Left cardiac atrium (tissue), 4 donors: ENCODE data around the gene ELL. TPM values are rescaled to one million over a fixed set of nuclear protein-coding genes. Genes with fewer than 3 reads are reported as not detected.
A peak's percentile ranks its signal among the peaks of the same experiment; 100 is the strongest.
"Not testable (repeated sequence)": the region's sequence is repeated elsewhere in the genome, so short reads cannot be mapped to it uniquely, and the experiment has no call there.

Source experiments
- ATAC-seq, 2 donors: fragments of 200-7000 bp; cut with Tn5 transposase; one replicate each; pipeline ENCODE4 v1.9.1; 2020; ENCODE audit warnings: mild to moderate bottlenecking in 2 of 2, moderate library complexity in 2 of 2
- DNase-seq: peaks from one replicate; pipeline ENCODE4 v3.0.0-alpha.2; 2020
- intact Hi-C, 2 donors: fragments of 100-400 bp; cut with DNase I; formaldehyde crosslinking; loops; one replicate each; pipeline versions ENCODE4 v1.14.1 to v1.15.1; 2022 to 2023
- total RNA-seq, 2 donors: library from RNA; stranded (reverse); fragmentation: NEBNext Ultra II Directional; extraction: Animal tissue kit (Norgen Biotek cat#: 25700); gene quantifications; one replicate each; pipeline ENCODE4 v1.2.1, GENCODE V29; 2021
- donor health status: DM: no; HTN: yes; CAD: no.
- donor health status: DM: no; HTN: yes; CAD: no; lungs with severe emphysema.
- donor health status: DM: yes; HTN: yes; CAD: no.
- donor health status: Dilated cardiomyopathy.

The ELL gene
- total RNA-seq, 2 donors from 2014 or later: 10.8 to 18.7 TPM

GRCh38 chr19:18536475-18536874 lies 14.6 kb upstream of the ELL start:
- ATAC-seq (no peak), DNase-seq (no peak)
- intact Hi-C loops: no loop called here

GRCh38 chr19:18533058-18533457 lies 11.2 kb upstream of the ELL start:
- ATAC-seq: no peak
- no peak for DNase-seq
- intact Hi-C loops: no loop called here

- intact Hi-C loops: no loop called here
- no peak for DNase-seq
- peak in 1 of 2 donors; percentile 21 for ATAC-seq
These were observed 10.5 kb upstream of the ELL start for GRCh38 chr19:18532168-18532890.

- intact Hi-C loops: no loop called here
- no peak for DNase-seq
- ATAC-seq: no peak
These were observed 9.6 kb upstream of the ELL start for GRCh38 chr19:18531485-18531884.

- no peak for ATAC-seq
- DNase-seq: no peak
- intact Hi-C loops: no loop called here
These were observed 7.9 kb upstream of the ELL start for GRCh38 chr19:18529782-18530181.

- no peak for ATAC-seq
- intact Hi-C loops: no loop called here
- DNase-seq: no peak
These were observed 4.4 kb upstream of the ELL start for GRCh38 chr19:18526316-18526715.

GRCh38 chr19:18523841-18524240 lies 2.0 kb upstream of the ELL start:
- ATAC-seq: no peak

GRCh38 chr19:18522862-18523440 lies 1.1 kb upstream of the ELL start:
- DNase-seq, intact Hi-C loops, ATAC-seq: not testable (repeated sequence)

More at GRCh38 chr19:18523841-18524240, 2.0 kb upstream of the ELL start:
- intact Hi-C loops: no loop called here
- DNase-seq: no peak

GRCh38 chr19:18522124-18522861 lies 423 bp upstream of the ELL start:
- intact Hi-C loops: no loop called here
- peak; percentile 100 for DNase-seq
- ATAC-seq: peak; percentile 92 to 93

GRCh38 chr19:18520848-18521691 lies 800 bp downstream of the ELL start:
- ATAC-seq: peak in 1 of 2 donors; percentile 0
- DNase-seq: peak; percentile 47
- intact Hi-C loops: loop anchor here in 1 of 2 donors (2.0 kb wide), 1 partner anchor 32 kb away; no protein-coding TSS in a partner anchor

GRCh38 chr19:18519962-18520847 lies 1.7 kb downstream of the ELL start:
- ATAC-seq (peak in 1 of 2 donors; percentile 4), DNase-seq (peak; percentile 67)
- intact Hi-C loops: loop anchor here (2.0 to 10.0 kb wide), 2 partner anchors 31 to 55 kb away; no protein-coding TSS in a partner anchor

- DNase-seq (no peak), ATAC-seq (no peak)
- intact Hi-C loops: loop anchor here in 1 of 2 donors (10.0 kb wide), 1 partner anchor 54 kb away; no protein-coding TSS in a partner anchor
These were observed 3.2 kb downstream of the ELL start for GRCh38 chr19:18518639-18519038.

- intact Hi-C loops: loop anchor here in 1 of 2 donors (10.0 kb wide), 1 partner anchor 53 kb away; no protein-coding TSS in a partner anchor
- no peak for DNase-seq
- no peak for ATAC-seq
These were observed 4.3 kb downstream of the ELL start for GRCh38 chr19:18517606-18518005.

- DNase-seq (no peak), ATAC-seq (no peak)
- intact Hi-C loops: loop anchor here in 1 of 2 donors (10.0 kb wide), 1 partner anchor 51 kb away; no protein-coding TSS in a partner anchor
These were observed 5.9 kb downstream of the ELL start for GRCh38 chr19:18515959-18516358.

- intact Hi-C loops: loop anchor here in 1 of 2 donors (10.0 kb wide), 1 partner anchor 50 kb away; no protein-coding TSS in a partner anchor
- DNase-seq: peak; percentile 81
- ATAC-seq: peak; percentile 44 to 68
These were observed 6.8 kb downstream of the ELL start for GRCh38 chr19:18514800-18515682.

GRCh38 chr19:18513868-18514267 lies 8.0 kb downstream of the ELL start:
- ATAC-seq (peak; percentile 66 to 68), DNase-seq (peak; percentile 68)
- intact Hi-C loops: loop anchor here in 1 of 2 donors (10.0 kb wide), 1 partner anchor 49 kb away; no protein-coding TSS in a partner anchor

GRCh38 chr19:18510216-18510615 lies 11.7 kb downstream of the ELL start:
- DNase-seq (no peak), ATAC-seq (no peak)
- intact Hi-C loops: loop anchor here in 1 of 2 donors (10.0 kb wide), 1 partner anchor 45 kb away; no protein-coding TSS in a partner anchor
